Neural progenitor cell (in vitro differentiated cells): Measurements from ENCODE around the gene RAD54L2.

ENCODE experiments used
- EZH2 ChIP-seq: fragments of 200-600 bp; sonication (generic); IDR thresholded peaks from 2 replicates; pipeline ENCODE4 v1.6.1; 2017; ENCODE audit warnings: antibody characterized with exemption, mild to moderate bottlenecking, moderate library complexity
- EZH2phosphoT487 ChIP-seq: fragments of 200-600 bp; sonication (generic); IDR thresholded peaks from 2 replicates; pipeline ENCODE4 v1.6.1; 2017; ENCODE audit warnings: antibody characterized with exemption
- TF ChIP-seq, protein P1 (sequence below): fragments of 200-600 bp; sonication (generic); IDR thresholded peaks from 2 replicates; pipeline ENCODE4 v1.5.1; 2017; ENCODE audit warnings: antibody characterized with exemption, mild to moderate bottlenecking

DNA sequence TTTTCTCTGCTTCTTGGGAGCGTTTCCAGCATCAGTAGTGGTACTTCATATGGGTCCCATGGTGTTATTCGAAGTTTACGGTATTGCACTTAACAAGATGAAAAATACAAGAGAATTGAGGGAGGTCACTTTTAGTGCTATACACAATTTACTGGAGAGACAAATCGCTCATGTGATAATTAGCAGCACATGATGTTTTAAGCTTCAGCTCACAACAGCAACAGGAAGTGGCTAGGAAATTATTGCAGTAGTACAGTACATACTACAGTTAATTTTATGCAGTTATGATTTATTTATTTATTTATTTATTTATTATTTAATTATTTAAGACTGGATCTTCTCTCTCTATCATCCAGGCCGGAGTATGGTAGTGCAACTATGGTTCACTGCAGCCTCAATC, 24.3 kb upstream of the RAD54L2 start:
- TF ChIP-seq, protein P1, sequence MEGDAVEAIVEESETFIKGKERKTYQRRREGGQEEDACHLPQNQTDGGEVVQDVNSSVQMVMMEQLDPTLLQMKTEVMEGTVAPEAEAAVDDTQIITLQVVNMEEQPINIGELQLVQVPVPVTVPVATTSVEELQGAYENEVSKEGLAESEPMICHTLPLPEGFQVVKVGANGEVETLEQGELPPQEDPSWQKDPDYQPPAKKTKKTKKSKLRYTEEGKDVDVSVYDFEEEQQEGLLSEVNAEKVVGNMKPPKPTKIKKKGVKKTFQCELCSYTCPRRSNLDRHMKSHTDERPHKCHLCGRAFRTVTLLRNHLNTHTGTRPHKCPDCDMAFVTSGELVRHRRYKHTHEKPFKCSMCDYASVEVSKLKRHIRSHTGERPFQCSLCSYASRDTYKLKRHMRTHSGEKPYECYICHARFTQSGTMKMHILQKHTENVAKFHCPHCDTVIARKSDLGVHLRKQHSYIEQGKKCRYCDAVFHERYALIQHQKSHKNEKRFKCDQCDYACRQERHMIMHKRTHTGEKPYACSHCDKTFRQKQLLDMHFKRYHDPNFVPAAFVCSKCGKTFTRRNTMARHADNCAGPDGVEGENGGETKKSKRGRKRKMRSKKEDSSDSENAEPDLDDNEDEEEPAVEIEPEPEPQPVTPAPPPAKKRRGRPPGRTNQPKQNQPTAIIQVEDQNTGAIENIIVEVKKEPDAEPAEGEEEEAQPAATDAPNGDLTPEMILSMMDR, result no peak
- TF ChIP-seq EZH2 (no peak), EZH2phosphoT487 (no peak)
